ENCODE data around the gene SETBP1.

Gene SETBP1

DNA sequence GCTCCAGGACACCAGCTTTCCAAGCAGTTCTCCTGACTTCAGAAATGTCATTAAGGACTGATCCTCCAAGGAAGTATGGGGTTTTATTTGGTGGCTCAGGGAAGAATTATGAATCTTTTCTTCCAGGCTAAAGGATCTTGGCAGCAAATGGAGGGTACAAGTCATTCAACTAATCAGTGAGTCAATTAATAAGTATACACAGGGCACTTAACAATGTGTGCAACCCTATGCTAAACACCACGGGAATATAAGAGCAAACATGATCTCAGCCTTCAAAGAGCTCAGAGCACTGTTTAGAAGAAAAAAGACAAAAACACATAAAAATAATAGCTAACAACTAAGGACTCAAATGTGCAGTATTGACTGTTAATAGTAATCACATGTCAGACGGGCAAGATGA is 234.5 kb downstream of the SETBP1 start:
- DNase-seq = no peak

- DNase-seq = no peak
These were observed 235.0 kb downstream of the SETBP1 start for GRCh38 chr18:44915661-44916060.

DNA sequence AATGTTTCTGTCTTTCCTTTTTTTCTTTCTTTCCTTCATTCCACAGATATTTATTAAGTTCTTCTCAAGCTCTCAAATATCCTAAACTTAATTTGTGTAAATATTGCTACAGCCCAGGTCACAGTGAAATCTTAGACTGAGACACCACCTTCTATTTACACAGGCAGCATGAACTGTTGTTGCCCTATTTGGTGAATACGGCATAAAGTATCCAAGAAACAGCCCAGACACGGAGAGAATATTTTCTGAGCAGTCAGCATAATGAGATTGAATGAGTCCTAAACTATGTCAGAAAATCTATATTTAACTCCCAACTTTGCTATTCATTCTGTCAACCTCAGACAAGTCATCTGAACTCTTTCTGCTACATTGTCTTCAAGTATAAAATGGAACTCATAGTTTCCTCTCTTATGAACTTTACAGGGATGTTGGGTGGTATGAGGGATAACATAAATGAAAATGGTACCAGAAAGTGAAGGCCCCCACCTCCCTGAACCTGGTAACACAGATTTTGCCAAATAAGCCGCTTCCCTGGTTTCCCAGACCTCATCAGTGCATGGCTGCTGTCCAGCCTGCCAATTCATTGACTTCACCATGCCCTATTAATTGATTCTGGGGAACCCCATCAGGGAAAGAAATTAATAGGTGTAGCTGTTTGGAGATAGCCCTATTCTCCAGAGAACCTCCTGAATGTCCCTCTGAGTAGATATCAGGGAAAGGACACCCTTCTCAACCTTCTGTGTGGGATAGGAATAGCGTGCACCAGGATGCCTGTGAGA is 235.9 kb downstream of the SETBP1 start:
- DNase-seq = no peak

DNA sequence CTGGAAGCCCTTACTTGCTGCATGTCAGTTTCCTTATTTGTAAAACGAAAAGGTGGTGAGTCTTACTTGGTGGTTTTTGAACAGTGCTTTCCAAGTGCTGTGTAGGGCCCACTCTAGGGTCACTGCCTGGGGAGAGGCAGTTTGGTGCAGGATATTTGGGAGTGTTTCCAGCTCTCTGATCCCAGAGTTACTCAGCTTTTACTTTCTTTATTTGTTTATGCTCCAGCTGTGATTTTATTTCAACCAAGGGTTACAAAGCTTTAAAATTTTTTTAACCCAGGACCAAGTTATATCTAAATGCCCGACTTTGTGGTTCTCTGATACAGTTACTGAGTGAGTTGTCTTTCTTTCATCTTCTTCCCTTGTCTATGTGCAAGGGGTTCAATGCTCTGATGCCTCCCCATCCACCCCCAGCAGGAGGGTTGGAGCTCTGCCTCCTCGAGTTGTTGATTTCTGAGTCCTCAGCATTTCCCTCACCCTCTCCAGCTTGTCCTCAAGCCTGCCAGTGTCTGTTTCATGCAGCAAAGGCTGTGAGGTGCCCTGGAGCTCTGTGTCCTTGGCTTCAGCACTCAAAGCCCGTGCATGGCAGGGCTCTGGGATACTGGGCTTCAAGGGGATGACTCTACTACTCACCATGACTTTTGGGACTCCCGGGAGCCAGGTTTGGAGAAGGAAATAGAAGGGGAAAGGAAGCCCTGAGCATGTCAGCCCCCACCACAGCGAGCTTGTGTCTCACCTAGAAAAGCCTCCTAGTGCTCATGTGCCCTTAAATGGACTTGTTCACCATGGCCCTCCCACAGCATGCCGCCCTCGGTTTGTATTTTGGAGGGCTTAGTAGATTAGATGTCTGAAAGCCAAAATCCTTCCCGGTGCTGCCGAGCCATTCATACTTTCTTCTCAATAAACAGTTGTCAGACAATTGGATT is 236.8 kb downstream of the SETBP1 start:
- DNase-seq = no peak

- DNase-seq = no peak
These were observed 237.4 kb downstream of the SETBP1 start for GRCh38 chr18:44918142-44918476.

- DNase-seq = no peak
These were observed 239.8 kb downstream of the SETBP1 start for GRCh38 chr18:44920441-44920840.

GRCh38 chr18:44921974-44922373 is 241.3 kb downstream of the SETBP1 start:
- no peak for DNase-seq

GRCh38 chr18:44922968-44923367 is 242.3 kb downstream of the SETBP1 start:
- no peak for DNase-seq

- no peak for DNase-seq
These were observed 244.3 kb downstream of the SETBP1 start for GRCh38 chr18:44924785-44925499.

DNA sequence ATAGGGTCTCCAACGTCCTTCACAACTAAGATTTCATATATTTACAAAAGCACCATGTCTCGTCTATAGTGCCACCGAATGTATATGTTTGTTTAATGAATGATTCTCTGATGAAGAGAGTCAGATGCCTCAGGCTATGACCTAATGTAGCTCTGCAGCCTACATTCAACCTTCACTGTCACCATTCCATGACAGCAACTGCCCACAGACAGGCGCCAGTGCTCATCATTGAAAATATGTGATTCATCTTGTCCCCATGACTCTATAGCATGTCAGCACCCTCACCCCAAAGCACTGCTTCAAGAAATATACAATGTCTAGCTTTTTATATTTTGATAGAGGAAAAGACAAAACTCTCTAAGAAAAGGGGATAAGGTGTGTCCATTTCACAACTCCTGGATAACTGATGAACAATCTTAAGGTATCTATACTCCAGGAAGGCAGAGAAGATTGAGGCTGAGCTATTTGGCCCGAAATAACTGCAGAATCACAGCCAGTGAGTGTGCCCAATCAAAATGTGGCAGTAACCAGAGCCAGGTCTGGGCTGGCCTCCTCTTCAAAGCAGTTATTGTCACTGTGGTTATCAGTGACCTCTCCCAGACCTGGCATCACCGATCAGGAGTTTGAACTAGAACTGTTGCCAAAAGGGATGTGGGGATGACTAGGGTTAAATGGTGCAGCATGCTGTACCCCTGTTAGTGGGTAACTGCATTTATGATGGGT is 246.6 kb downstream of the SETBP1 start:
- DNase-seq = no peak

DNA sequence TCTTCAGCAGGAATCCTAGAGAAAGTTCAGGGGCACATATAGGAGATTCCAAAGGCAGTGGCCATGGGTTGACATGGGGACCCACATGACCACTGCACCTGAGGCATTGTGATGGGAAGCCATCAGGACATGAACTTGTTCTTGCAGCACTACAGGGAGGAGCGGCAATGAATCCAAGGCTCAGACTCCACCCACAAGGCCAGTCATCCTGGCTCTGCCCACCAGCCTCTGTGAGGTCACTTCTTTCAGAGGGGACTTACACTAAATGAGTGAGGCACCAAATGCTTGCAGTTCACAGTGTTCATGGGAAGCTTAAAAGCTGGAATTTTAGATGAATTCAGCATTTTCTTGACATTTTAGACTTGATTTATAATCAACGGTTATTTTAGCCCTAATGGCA is 254.2 kb downstream of the SETBP1 start:
- DNase-seq = no peak

- no peak for DNase-seq
These were observed 254.8 kb downstream of the SETBP1 start for GRCh38 chr18:44935455-44935854.

DNA sequence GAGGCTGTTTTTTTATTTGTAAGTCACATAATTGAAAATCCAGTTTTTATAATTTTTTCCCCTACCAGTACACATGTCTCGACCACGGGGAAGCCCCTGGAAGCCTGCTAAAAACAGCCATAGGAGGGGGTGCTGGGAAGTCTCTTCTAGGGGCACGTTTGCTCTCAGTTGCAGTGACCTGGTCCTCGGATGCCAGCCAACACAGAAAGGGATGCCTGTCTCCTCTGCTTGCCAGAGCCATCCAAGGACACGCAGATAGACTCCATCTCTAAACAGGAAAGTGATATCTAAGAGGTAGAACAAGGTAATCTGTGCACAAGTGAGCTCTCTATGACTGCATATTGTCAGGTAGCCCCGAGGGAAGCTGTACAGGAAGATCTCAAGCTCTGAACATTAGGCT is 255.8 kb downstream of the SETBP1 start:
- no peak for DNase-seq

GRCh38 chr18:44937960-44938719 is 257.5 kb downstream of the SETBP1 start:
- no peak for DNase-seq

- DNase-seq = no peak
These were observed 258.3 kb downstream of the SETBP1 start for GRCh38 chr18:44938720-44939665.

DNA sequence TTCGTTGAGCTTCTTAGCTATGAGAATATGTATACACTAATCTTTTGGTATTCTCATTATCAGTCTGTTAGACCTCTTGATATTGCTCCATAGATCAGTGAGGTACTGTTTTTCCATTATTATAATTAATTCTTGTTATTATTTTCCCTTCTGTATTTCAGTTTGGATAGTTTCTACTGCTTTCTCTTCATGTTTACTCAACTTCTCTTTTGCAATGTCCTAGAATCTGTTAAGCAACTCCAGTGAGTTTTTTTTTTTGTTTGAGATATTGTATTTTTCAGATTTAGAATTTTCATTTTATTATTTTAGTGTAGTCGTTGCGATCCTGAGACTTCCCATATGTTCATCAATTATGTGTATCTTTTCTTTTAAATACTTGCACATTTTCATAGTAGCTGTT is 260.8 kb downstream of the SETBP1 start:
- DNase-seq = no peak

- no peak for DNase-seq
These were observed 261.4 kb downstream of the SETBP1 start for GRCh38 chr18:44942073-44942472.

DNA sequence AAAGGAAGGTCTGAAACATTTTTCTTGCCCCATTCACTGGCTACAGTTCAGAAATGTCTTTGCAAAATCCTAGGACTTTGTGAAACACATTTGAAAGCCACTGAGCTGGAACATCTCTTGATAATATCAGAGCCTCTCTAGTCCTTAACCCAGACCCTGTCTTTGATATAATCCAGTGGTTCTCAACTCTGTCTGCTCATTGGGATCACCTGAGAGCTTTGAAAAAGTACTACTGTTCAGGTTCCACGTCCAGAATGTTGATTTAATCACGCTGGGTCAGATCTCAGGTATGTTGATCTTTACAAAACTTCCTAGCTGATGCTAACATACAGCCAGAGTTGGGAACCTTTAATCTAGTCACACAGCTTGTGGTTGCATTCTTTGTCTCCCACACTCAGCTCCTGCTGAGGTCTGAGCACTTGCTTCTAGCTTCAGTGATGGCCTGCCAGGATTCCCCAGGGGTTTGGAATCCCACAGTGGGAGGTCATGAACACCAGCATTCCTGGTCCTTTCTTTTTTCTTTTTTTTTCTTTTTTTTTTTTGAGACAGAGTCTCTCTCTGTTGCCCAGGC is 262.7 kb downstream of the SETBP1 start:
- DNase-seq = no peak

GRCh38 chr18:44944461-44944860 is 263.8 kb downstream of the SETBP1 start:
- no peak for DNase-seq

- no peak for DNase-seq
These were observed 265.3 kb downstream of the SETBP1 start for GRCh38 chr18:44945888-44946401.
